Measurements from ENCODE around the gene EPG5.
"Not testable (repeated sequence)": the region's sequence is repeated elsewhere in the genome, so short reads cannot be mapped to it uniquely, and the experiment has no call there.

EPG5 gene

DNA sequence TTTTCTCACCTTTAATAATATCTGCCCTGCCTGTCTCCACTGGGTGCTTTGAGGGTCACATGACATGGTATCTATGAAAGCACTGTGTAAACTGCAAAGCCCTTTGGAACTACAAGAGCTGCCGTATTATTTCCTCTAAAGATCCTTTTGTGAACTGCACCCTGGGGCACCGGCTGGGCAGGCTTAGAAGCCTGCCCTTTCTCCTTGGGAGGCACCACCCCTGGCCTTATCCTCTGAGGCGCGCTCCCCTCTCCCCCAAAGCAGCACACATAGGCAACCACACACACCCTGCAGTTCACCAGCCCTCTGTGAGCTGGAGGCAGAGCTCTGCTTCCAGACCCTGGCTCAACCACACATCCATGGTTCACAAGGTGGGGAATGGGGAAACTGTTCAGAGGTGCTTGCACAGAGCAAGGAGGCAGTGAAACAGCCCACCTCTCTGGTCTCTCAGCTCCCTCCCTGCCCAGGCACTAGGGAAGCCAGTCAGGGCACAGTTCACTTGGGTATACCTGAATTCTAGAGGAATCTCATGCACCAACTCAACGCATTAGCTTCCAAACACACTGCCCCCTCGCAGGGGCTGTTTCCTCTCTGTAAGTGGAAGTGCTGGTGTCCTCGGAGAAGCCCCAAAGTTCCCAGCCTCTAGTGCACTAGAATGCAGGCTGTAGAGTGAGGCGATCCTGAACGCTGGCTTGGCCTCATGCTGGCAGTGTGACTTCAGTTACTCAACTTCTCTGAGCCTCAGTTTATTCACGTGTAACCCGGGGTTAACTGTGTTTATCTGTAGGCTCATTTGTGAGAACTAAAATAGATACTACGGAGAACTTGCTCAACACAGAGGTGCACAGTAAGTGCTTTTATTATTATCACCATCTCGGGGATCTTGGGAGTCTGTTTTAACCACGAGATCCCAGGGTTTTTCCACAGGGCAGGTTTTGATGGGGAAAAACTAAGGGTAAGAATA is 130.6 kb downstream of the EPG5 start:
- DNase-seq: no peak

DNA sequence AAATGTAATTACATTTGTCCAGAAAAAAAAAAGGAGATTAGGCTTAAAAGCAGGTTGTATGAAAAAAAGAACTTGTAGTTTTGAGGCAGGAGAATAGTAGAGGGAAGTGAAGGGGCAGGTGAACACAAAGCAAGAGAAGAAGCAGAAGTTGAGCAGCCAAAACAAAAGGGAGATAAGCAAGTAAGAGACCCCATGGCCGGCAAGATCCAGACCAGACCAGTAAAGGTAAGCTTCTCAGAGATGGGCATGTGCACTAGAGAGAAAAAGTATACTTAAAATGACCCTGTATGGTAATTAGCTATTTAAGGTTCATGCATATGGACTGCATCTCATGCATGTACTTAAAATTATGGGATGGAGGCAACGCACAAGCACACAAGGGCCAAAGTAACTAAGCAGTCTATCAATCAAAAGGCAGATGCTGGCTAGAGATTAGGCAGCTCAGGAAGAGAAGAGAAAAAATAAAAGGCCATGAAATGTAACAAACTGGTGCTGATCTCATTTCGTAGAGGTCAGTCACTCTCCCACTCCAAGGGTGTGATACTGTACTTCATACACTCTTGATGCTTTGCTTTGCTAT is 132.0 kb downstream of the EPG5 start:
- no peak for DNase-seq

DNA sequence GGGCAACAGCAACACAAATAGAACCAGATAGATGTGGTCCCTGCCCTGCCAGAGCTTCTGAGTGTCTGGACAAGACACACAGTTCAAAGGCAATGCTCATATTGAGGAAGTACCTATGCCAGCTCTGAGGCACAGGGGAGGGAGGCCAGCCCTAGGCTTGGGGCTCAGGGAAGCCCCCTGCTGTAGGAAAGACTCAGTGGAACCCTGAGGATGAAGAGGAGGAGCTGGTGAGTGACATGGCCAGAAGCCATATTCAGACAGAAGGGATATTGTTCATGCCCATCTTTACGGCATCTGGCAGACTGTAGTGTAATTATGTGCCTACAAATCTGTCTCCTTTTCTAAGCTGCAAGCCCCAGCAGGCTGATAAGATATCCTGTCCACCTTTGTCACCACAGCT is 132.8 kb downstream of the EPG5 start:
- DNase-seq: no peak

DNA sequence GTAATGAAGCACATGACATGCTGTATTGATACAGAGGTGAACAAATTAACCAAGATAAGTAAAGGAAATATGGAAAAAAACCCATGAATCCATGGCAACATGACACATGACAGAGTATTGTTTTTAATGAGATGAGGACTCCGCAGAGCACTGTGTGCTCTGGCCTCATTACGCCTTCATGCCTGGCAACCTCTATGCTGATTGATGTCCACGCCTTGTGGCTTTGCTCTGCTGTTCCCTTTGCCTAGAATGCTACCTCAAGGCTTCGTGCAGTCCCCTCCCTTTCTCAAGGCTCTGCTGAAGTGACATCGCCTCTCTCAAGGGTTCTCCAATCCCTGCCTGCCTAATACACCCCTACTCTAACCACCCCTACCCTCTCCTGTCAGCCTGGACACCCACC is 133.3 kb downstream of the EPG5 start:
- DNase-seq: no peak

DNA sequence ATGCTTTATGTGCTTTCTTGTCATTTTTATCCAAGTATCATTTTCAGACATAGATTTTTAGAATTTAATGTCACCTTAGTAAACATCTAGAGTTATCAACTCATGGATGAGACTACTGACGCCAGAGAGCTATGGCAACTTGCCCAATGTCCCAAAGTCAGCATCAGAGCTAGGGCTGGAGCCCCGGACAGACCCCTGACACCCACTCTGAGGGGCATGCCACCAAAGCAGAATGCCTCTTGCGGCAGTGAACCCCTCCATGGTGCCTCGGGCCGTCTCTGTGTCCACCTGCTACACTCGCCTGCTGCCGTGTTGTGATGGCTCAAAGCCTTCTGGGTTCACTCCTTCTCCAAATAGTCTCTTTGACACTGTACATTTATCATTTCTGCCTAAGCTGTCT is 136.2 kb downstream of the EPG5 start:
- no peak for DNase-seq

DNA sequence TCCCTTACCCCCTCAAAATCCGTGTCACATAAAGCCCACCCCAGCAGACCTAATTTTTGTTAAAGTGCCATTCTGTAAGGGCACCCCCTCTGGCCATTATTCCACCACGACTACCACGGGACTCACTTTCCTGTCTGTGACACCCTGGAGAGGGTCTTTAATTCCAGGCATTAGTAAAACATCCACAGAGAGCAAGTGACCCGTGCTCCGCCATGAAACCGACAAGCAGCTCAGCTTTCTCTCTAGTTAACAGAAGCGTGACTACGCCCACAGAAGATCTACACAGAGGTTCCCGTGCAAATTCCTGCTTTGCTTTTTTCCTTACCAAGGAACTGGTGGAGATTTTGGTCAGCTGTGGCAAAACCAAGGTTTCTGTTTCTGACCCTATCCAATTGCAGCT is 137.3 kb downstream of the EPG5 start:
- DNase-seq: no peak

DNA sequence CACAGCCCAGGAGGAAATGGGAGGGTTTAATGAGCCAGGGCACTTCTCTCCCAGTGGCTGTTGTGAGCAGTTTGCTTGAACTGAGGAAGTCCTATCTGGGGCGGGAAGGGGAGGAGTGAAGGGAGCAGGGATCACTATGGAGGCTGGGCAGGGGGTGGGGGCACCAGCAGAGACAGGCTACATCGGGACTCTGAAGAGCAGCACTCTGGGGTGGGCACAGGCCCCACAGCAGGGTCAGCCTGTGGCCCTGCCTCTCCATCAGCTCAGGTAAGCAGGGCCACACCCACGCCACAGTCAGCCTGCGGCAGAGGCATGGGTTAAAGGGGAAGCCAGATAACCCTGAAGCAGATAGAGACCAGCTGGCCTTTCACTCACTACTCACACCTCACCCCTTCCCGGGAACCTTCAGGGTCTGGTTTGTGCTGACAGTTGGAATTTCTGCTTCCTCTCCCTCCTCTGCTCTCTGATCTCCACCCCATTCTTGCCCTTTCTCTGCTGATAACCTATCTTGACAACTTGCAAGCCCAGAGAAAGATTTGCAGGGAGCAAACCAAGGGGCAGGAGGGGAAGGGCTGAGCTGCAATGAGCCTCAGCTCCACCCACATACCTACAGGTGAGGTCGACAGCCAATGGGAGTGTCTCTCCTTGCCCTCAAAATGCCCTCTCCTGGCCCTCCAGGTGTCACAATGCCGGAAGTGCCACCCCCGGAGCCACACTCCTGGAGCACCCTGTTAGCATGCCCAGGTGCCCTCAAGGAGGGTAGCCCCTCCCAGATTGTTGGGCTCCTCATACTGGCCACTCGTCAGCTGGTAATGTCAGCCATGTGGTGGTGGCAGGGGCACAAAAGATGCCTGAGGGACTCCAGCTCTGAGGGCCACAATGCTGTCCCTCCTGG is 138.0 kb downstream of the EPG5 start:
- DNase-seq: no peak

DNA sequence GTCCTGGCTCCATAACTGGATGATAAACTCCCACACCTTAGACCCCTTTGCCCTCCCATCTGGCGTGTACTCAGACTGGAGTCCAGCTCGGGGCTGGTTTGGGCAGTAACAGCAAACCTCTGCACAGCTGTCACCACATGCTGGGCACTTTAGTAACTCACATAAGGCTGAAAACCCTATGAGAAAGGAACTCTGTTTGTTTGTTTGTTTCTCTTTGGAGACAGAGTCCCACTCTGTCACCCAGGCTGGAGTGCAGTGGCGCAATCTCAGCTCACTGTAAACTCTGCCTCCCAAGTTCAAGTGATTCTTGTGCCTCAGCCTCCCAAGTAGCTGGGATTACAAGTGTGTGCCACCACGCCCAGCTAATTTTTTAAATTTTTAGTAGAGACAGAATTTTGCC is 140.4 kb downstream of the EPG5 start:
- not testable (repeated sequence) for DNase-seq

DNA sequence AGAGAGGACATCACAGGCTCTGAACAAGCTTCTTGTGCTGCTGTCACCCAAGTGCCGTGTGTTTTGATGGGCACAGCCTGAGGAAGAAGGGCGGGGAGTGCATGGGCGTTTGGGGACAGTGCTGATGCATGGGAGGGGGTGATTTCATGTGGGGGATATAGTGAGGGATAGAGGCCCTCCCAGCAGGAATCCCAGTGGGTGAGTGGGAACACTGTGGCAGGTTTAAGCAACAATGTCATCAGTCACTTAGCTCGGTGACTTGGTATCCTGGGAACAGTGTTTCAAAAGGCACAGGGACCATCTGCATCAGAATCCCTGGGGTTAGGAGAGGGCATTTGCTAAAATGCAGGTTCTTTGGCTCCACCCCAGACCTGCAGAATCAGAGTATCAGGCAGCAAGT is 141.0 kb downstream of the EPG5 start:
- DNase-seq: no peak

DNA sequence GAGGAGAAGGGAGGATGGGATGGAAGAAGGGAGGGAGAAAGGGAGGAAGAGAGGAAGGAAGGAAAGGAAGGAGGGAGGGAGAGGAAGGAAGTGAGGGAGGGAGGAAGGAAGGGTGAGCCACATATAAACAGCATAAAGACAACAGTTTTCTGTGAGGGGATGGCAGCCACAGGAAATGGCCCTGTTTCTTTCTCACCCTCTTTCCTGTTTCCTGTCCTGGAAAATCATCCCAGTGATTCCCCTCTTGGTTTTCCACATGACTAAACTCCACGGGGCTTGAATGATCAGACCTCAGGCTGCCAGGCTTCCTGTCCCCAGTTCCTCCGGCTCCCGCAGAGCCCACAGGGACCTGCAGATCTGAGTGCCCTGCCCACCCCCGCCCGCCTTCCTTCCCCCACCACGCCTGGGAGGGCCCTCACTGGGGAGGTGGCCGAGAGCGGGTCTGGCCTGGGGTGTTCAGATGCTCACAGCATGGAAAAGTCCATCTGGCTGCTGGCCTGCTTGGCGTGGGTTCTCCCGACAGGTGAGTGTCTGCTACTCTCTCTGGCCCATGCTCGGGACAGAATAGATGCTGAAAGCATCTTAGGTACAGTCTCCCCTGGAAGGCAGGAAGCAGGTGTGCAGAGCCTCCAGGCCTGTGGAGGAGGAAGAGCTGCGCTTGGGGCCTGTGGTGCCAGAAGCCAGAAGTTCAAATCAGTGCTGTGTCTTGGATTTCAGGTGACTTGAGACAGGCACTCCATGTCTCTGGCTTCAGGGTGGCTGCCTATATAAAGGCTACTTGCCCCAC is 141.7 kb downstream of the EPG5 start, which contains the start of gene SIGLEC15:
TSS of gene SIGLEC15 (plus strand) at position 418 of the 787 bp plus-strand sequence. CDS start at position 472, 54 bp downstream.
- DNase-seq: no peak

DNA sequence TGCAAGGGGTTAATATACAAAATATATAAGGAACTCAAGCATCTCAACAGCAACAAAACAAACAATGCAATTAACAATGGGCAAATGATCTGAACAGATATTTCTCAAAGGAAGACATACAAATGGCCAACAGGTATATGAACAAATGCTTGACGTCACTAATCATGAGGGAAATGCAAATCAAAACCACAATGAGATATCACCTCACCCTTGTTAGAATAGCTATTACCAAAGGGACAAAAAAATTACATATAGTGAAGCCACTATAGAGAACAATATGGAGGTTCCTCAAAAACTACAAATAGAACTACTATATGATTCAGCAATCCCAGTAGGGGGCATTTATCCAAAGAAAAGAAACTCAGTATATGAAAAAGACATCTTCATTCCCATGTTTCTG is 145.4 kb downstream of the EPG5 start:
- DNase-seq: no peak

DNA sequence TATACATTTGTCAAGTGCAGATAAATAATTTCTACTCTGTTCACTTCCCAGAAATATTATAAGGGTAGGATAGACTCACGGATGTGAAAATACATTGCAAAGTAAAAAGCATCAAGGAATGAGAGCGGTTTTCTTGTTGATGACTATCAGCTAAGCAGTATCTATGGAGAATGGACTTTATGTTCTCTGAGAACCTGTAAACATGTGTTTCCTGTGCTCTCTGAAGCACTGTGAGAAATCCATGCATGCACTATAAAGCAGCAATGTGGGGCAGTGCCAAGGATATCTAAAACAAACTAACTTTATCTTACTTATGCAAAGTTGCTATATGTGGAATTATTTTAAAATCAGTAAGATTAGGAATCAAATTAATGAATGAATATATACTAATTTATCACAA is 146.1 kb downstream of the EPG5 start:
- DNase-seq: no peak

DNA sequence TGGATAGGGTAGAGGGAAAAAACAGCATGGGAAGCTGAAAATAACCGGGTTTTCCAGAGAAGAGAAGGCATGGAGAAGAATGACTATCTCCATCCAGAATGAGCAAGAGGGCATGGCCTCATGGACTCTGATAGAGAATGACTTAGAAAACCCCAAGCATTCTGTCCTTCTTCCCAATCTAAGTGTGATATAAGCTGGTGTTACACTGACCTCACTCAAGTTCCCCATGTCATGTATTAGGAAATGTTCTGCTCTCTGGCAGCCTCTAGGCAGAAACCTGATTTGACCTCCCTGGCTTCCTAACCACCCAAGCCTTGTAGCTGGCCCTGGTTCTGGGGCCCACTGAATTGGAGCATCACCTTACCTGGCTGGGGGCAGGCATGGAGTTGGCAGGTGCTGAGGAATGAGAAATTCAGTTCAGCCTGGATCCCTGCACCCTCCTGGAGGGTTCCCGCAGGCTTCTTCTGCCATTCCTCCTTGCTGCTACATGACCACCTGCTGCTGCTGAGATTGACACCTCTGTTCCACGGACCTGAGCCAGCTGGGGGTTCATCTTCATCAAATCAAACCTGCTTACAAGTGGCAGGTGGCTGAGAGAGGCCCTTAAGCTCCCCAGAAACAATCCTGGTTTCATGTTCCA is 146.9 kb downstream of the EPG5 start:
- no peak for DNase-seq

DNA sequence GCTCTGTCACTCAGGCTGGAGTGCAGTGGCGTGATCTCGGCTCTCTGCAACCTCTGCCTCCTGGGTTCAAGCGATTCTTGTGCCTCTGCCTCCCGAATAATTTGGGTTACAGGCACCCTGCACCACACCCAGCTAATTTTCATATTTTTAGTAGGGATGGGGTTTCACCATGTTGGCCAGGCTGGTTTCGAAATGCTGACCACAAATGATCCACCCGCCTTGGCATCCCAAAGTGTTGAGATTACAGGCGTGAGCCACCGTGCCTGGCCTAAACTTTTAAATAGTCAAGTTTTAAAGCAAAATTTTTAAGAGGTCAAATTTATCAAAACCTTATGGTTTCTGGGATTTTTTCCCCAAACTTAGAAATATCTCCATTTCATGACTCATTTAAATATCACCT is 148.4 kb downstream of the EPG5 start:
- not testable (repeated sequence) for DNase-seq

DNA sequence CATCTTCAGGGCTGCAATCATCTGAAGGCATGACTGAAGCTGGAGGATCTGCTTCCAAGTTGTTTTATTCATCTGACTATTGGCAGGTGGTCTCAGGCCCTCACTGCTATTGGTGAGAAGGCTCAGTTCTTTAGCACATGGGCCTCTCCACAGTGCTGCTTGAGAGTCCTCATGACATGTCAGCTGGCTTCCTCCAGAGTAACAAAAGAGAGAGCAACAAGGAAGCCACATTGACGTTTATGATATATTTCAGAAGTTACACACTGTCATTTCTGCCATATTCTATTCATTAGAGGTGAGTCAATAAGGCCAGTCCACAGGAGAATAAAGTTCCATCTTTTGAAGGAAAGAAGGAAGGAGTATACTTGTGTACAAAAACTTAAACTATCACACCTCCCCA is 149.6 kb downstream of the EPG5 start:
- peak; percentile 43 for DNase-seq

DNA sequence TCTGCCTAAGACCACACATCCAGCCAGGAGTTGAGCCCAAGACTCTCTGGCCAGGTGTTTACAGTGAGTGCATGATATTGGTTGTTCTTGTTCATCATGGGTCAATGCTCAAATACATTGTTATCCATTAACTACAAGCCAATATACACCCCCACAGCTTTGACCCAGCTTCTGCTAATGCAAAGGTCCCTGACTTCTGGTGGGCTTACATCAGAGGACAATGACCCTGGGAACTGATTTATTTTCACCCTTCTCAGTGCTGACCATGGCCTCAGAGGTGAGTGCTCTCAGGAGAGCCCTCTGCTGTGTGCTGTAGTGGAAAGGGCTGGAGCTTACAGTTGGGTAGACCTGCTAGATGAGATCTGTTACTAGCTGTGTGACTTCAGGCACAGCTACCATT is 152.4 kb downstream of the EPG5 start:
- DNase-seq: not testable (repeated sequence)

DNA sequence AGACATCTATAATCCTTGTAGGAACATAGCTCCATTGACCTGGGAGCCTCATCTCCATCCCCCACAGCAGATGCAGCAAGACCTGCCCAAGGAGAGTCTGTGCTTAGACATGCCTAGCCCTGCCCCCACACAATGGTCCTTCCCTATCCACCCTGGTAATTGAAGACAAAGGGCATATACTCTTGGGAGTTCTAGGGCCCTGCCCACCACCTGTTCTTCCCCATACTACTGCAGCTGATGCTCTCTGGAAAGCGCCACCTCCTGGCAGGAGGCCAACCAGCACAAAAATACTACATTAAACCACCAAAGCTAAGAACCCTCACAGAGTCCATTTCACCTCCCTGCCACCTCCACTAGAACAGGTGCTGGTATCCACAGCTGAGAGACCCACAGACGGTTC is 160.0 kb downstream of the EPG5 start:
- DNase-seq: peak; percentile 14

DNA sequence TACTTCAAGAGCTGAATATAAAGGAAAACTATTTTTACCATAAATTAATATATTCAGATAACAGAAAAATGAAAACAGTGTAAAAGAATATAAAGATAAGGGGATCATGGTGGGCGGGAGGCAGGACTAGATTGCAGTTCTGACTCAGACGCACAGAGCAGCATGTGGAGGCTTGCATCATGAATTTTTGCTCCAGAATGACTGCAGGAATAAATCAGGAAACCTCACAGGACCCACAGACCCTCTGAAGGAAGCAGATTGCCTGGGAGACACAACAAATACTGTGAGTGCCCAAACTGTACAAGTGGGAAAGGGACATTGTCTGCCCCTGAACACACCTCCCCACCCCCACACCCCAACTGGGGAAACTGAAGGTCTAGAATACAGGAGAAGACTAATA is 160.9 kb downstream of the EPG5 start:
- DNase-seq: no peak

DNA sequence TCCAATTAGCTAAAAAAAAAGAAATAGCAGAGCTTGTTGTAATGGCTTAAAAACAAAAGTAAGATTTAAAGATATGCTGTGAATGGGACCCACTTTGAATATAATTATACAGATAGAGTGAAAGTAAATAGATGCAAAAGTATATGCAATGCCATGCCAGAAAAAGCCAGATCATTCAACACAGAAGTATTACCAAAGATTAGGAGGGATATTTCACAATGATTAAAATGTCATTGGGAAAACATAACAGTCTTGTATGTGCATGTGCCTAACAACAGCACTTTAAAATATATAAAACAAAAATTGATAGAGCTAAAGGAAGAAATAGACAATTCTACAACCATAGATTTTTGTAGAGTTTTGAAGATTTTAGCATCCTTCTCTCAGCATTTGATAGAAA is 161.6 kb downstream of the EPG5 start:
- no peak for DNase-seq

DNA sequence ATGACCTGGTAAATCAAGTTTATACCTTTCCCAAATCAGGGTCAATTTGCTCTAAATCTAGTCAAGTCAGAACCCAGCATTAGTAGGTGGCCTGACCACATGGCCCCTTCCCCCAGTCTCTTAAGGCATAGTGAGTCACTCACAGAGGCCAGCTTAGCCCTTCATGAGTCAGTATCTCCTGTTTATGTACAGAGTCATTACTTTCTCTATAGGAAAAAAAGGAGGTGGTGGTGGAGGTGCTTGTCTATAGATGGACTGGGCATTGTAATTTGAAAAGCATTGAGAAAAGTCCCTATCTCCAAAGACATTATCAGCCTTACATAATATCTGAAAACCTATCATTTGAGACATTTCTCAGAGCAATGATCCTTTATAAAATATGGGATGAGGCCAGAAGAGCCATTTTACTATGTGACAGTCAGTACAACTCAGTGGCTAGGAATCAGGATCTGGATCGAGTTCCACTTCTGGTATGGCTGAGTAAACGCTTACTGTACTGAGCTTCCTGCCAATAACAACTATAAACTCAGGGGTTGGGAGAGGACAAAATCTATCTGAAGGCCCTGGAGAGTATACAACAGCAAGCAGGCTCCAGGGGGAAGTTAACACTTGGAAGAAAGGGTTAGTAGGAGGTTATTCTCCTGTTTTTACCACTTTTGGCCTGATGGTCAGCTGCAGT is 164.2 kb downstream of the EPG5 start:
- DNase-seq: peak; percentile 40

DNA sequence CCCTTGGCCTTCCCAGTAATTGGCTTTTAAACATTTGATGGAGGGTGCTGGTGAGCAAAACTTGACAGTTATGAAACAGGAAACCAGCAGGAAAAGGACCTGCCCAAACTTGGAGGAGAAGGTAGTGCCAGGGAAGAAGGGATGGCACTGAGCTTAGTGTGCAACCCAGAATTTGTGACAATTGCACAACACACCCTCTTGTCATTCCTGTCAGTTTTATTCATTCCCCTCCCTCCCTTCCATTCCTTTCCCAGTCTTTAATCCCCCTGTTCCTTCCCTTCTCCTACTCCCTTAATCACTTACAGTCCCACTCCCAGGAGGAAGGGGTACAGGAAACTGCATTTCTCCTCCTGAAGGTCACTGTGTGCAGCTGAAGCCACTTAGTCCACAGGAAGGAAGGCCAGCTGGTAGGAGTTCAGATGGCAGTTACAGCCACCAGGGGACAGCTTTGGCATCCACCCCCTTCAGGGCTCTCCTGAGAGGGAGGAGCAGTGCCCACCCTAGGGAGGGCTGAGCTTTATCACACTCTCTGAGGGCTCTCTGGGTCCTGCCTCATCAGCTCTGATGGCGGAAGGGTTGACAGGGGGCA is 165.6 kb downstream of the EPG5 start:
- DNase-seq: no peak
